ENCODE data around the gene RHOBTB3.

Gene RHOBTB3

GRCh38 chr5:95741458-95741857 is 10.3 kb downstream of the RHOBTB3 start:
- Histone ChIP-seq H3K36me3 (ENCODE audit: control insufficient read depth, insufficient read depth, low read length) (no peaks in the 10 kb centered on the region), H3K4me1 (ENCODE audit: control insufficient read depth, insufficient read depth, low read length) (no peaks in the 10 kb centered on the region), H3K9me3 (ENCODE audit: control insufficient read depth, insufficient read depth, low read length) (no peaks in the 10 kb centered on the region), H3K9ac (ENCODE audit: low read depth, low read length) (no peak overlapping the region), H3K27me3 (ENCODE audit: control insufficient read depth, insufficient read depth, low read length) (no peaks in the 10 kb centered on the region), H3K4me3 (ENCODE audit: low read depth, low read length) (no peak overlapping the region)

GRCh38 chr5:95743232-95743631 is 12.1 kb downstream of the RHOBTB3 start:
- Histone ChIP-seq H3K4me3 (ENCODE audit: low read depth, low read length) (no peak overlapping the region), H3K9me3 (ENCODE audit: control insufficient read depth, insufficient read depth, low read length) (no peaks in the 10 kb centered on the region), H3K9ac (ENCODE audit: low read depth, low read length) (no peak overlapping the region), H3K36me3 (ENCODE audit: control insufficient read depth, insufficient read depth, low read length) (no peaks in the 10 kb centered on the region), H3K4me1 (ENCODE audit: control insufficient read depth, insufficient read depth, low read length) (no peaks in the 10 kb centered on the region), H3K27me3 (ENCODE audit: control insufficient read depth, insufficient read depth, low read length) (no peaks in the 10 kb centered on the region)

- H3K27me3 ChIP-seq (ENCODE audit: control insufficient read depth, insufficient read depth, low read length): no peaks in the 10 kb centered on the region
- H3K4me1 ChIP-seq (ENCODE audit: control insufficient read depth, insufficient read depth, low read length): no peaks in the 10 kb centered on the region
- no peak overlapping the region for H3K9ac ChIP-seq (ENCODE audit: low read depth, low read length)
- H3K9me3 ChIP-seq (ENCODE audit: control insufficient read depth, insufficient read depth, low read length): no peaks in the 10 kb centered on the region
- H3K4me3 ChIP-seq (ENCODE audit: low read depth, low read length): no peak overlapping the region
- no peaks in the 10 kb centered on the region for H3K36me3 ChIP-seq (ENCODE audit: control insufficient read depth, insufficient read depth, low read length)
Observed at GRCh38 chr5:95743877-95744276, 12.7 kb downstream of the RHOBTB3 start.

- Histone ChIP-seq H3K9me3 (ENCODE audit: control insufficient read depth, insufficient read depth, low read length) (no peaks in the 10 kb centered on the region), H3K4me3 (ENCODE audit: low read depth, low read length) (no peak overlapping the region), H3K36me3 (ENCODE audit: control insufficient read depth, insufficient read depth, low read length) (no peaks in the 10 kb centered on the region)
Observed at GRCh38 chr5:95746194-95746593, 15.1 kb downstream of the RHOBTB3 start.

GRCh38 chr5:95746722-95747679 is 15.9 kb downstream of the RHOBTB3 start:
- H3K4me1 ChIP-seq (ENCODE audit: control insufficient read depth, insufficient read depth, low read length): no peaks in the 10 kb centered on the region
- H3K4me3 ChIP-seq (ENCODE audit: low read depth, low read length): no peak overlapping the region
- H3K9ac ChIP-seq (ENCODE audit: low read depth, low read length): no peak overlapping the region
- H3K9me3 ChIP-seq (ENCODE audit: control insufficient read depth, insufficient read depth, low read length): no peaks in the 10 kb centered on the region
- no peaks in the 10 kb centered on the region for H3K27me3 ChIP-seq (ENCODE audit: control insufficient read depth, insufficient read depth, low read length)
- no peaks in the 10 kb centered on the region for H3K36me3 ChIP-seq (ENCODE audit: control insufficient read depth, insufficient read depth, low read length)

More at GRCh38 chr5:95746194-95746593, 15.1 kb downstream of the RHOBTB3 start:
- H3K4me1 ChIP-seq (ENCODE audit: control insufficient read depth, insufficient read depth, low read length): no peaks in the 10 kb centered on the region
- H3K9ac ChIP-seq (ENCODE audit: low read depth, low read length): no peak overlapping the region
- no peaks in the 10 kb centered on the region for H3K27me3 ChIP-seq (ENCODE audit: control insufficient read depth, insufficient read depth, low read length)

GRCh38 chr5:95748133-95748532 is 17.0 kb downstream of the RHOBTB3 start:
- H3K27me3 ChIP-seq (ENCODE audit: control insufficient read depth, insufficient read depth, low read length): no peaks in the 10 kb centered on the region
- H3K9ac ChIP-seq (ENCODE audit: low read depth, low read length): no peak overlapping the region
- H3K4me1 ChIP-seq (ENCODE audit: control insufficient read depth, insufficient read depth, low read length): no peaks in the 10 kb centered on the region
- H3K4me3 ChIP-seq (ENCODE audit: low read depth, low read length): no peak overlapping the region
- no peaks in the 10 kb centered on the region for H3K36me3 ChIP-seq (ENCODE audit: control insufficient read depth, insufficient read depth, low read length)
- no peaks in the 10 kb centered on the region for H3K9me3 ChIP-seq (ENCODE audit: control insufficient read depth, insufficient read depth, low read length)

- Histone ChIP-seq H3K4me1 (ENCODE audit: control insufficient read depth, insufficient read depth, low read length) (no peaks in the 10 kb centered on the region), H3K36me3 (ENCODE audit: control insufficient read depth, insufficient read depth, low read length) (no peaks in the 10 kb centered on the region), H3K27me3 (ENCODE audit: control insufficient read depth, insufficient read depth, low read length) (no peaks in the 10 kb centered on the region), H3K4me3 (ENCODE audit: low read depth, low read length) (no peak overlapping the region), H3K9me3 (ENCODE audit: control insufficient read depth, insufficient read depth, low read length) (no peaks in the 10 kb centered on the region), H3K9ac (ENCODE audit: low read depth, low read length) (no peak overlapping the region)
Observed at GRCh38 chr5:95754545-95754944, 23.4 kb downstream of the RHOBTB3 start.

- Histone ChIP-seq H3K4me3 (ENCODE audit: low read depth, low read length) (no peak overlapping the region), H3K9ac (ENCODE audit: low read depth, low read length) (no peak overlapping the region), H3K36me3 (ENCODE audit: control insufficient read depth, insufficient read depth, low read length) (no peaks in the 10 kb centered on the region)
Observed at GRCh38 chr5:95759005-95759404, 27.9 kb downstream of the RHOBTB3 start.

GRCh38 chr5:95759634-95760033 is 28.5 kb downstream of the RHOBTB3 start:
- Histone ChIP-seq H3K4me3 (ENCODE audit: low read depth, low read length) (no peak overlapping the region), H3K36me3 (ENCODE audit: control insufficient read depth, insufficient read depth, low read length) (no peaks in the 10 kb centered on the region), H3K9ac (ENCODE audit: low read depth, low read length) (no peak overlapping the region), H3K4me1 (ENCODE audit: control insufficient read depth, insufficient read depth, low read length) (no peaks in the 10 kb centered on the region), H3K27me3 (ENCODE audit: control insufficient read depth, insufficient read depth, low read length) (no peaks in the 10 kb centered on the region), H3K9me3 (ENCODE audit: control insufficient read depth, insufficient read depth, low read length) (no peaks in the 10 kb centered on the region)

More at GRCh38 chr5:95759005-95759404, 27.9 kb downstream of the RHOBTB3 start:
- H3K9me3 ChIP-seq (ENCODE audit: control insufficient read depth, insufficient read depth, low read length): no peaks in the 10 kb centered on the region
- H3K27me3 ChIP-seq (ENCODE audit: control insufficient read depth, insufficient read depth, low read length): no peaks in the 10 kb centered on the region
- H3K4me1 ChIP-seq (ENCODE audit: control insufficient read depth, insufficient read depth, low read length): no peaks in the 10 kb centered on the region

- no peak overlapping the region for H3K4me3 ChIP-seq (ENCODE audit: low read depth, low read length)
- H3K36me3 ChIP-seq (ENCODE audit: control insufficient read depth, insufficient read depth, low read length): no peaks in the 10 kb centered on the region
- no peak overlapping the region for H3K9ac ChIP-seq (ENCODE audit: low read depth, low read length)
- no peaks in the 10 kb centered on the region for H3K27me3 ChIP-seq (ENCODE audit: control insufficient read depth, insufficient read depth, low read length)
- no peaks in the 10 kb centered on the region for H3K4me1 ChIP-seq (ENCODE audit: control insufficient read depth, insufficient read depth, low read length)
- H3K9me3 ChIP-seq (ENCODE audit: control insufficient read depth, insufficient read depth, low read length): no peaks in the 10 kb centered on the region
Observed at GRCh38 chr5:95760273-95761191, 29.4 kb downstream of the RHOBTB3 start.

GRCh38 chr5:95761771-95762651 is 30.9 kb downstream of the RHOBTB3 start:
- Histone ChIP-seq H3K4me3 (ENCODE audit: low read depth, low read length) (no peak overlapping the region), H3K27me3 (ENCODE audit: control insufficient read depth, insufficient read depth, low read length) (no peaks in the 10 kb centered on the region), H3K4me1 (ENCODE audit: control insufficient read depth, insufficient read depth, low read length) (no peaks in the 10 kb centered on the region), H3K9ac (ENCODE audit: low read depth, low read length) (no peak overlapping the region), H3K9me3 (ENCODE audit: control insufficient read depth, insufficient read depth, low read length) (no peaks in the 10 kb centered on the region), H3K36me3 (ENCODE audit: control insufficient read depth, insufficient read depth, low read length) (no peaks in the 10 kb centered on the region)

All from iPS-15b (cell line).